ENCODE data around the gene VAMP4.
A peak's percentile ranks its signal among the peaks of the same experiment; 100 is the strongest.
"Not testable (repeated sequence)": the region's sequence is repeated elsewhere in the genome, so short reads cannot be mapped to it uniquely, and the experiment has no call there.

The VAMP4 gene

DNA sequence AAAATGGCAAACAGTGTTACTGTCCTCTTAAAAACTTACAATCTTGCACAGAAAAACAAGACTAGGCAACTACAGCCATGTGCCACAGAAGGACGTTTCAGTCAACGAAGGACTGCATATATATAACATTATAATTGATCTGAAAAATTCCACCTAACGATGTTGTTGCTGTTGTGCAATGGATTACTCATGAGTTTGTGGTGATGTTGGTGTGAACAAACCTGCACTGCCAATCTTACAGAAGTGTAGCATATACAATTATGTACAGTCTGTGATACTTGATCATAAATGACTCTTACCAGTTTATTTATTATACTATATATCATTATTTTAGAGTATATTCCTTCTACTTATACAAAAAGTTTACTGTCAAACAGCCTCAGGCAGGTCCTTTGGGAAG lies 6.8 kb upstream of the VAMP4 start:
- DNase-seq, result no peak

- no peak for DNase-seq
Measured at GRCh38 chr1:171744986-171745385, 3.1 kb upstream of the VAMP4 start.

DNA sequence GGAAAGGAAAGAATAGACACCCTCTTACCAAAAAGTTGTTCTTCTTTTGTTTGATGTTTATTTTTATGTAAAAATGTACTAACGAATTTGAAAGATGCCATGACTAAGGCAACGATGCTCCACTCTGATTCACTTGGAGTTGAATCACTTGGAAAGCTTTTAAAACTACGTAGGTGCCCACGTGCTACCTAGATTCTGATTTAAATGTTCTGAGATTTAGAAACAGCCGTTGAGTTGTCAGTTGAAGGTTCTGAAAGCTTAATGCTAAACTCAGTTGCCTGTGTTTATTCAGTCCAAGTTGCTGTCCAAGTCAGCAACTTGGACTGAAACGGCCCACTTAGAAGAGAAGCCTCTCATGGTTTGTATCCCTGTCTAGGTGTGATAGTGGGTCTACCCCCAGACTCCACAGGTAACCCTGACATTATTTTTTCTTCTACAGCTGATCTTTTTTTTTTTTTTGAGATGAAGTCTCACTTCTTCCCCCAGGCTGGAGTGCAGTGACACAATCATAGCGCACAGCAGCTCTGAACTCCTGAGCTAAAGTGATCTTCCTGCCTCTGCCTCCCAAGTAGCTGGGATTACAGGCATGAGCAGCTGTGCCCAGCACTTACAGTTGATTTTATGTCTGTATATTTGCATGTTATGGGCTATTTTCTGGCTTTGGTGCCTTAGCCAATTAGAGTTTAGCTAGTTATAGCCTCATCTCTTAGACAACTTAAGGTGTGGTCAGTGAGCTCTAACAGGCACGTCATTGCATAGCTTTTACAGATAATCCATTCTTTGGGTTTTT lies 1.4 kb upstream of the VAMP4 start:
- peak; percentile 98 for DNase-seq

DNA sequence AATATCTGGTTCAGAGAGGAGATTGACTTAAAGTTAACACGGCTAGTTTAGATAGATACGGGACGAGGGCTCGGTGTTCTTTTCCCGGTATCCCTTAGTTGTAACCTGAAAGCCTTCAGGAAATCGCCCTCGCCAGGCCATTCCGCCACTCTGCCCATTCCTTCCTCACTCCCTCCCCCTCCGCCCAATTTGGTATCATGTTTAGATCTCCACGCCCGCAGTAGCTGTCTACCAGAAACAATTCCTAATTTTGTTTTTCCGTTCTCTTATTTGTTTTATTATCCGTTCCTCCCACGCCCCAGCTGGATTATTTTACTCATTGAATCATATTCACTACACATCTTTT lies 685 bp upstream of the VAMP4 start:
- peak; percentile 75 to 88 for DNase-seq

GRCh38 chr1:171740987-171741871 lies 636 bp downstream of the VAMP4 start:
- peak; percentile 68 to 79 for DNase-seq

DNA sequence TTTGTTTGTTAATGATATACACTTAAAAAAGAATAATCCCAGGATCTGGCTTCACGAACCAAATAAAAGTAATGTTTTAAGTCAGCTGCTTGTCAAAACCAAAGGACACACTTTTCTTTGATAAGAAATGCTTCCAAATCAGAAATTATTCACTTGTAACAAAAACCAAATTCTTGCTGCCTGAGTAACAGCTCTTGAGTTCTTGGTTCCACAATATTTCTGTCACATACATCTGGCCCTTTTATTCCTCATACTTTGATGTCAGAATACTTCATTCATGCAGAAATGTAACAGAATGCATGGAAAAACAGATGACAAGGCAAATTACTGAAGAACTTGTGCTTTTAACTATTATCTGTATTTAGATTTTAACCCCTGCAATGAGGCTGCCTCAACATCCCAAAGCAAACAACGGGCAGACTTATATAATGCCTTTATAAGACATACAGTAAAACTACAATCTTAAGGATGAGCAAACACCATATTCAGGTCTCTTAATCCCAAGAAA lies 1.5 kb downstream of the VAMP4 start:
- no peak for DNase-seq

GRCh38 chr1:171739656-171740055 lies 2.2 kb downstream of the VAMP4 start:
- no peak for DNase-seq

- DNase-seq, result no peak
Measured at GRCh38 chr1:171738911-171739310, 3.0 kb downstream of the VAMP4 start.

DNA sequence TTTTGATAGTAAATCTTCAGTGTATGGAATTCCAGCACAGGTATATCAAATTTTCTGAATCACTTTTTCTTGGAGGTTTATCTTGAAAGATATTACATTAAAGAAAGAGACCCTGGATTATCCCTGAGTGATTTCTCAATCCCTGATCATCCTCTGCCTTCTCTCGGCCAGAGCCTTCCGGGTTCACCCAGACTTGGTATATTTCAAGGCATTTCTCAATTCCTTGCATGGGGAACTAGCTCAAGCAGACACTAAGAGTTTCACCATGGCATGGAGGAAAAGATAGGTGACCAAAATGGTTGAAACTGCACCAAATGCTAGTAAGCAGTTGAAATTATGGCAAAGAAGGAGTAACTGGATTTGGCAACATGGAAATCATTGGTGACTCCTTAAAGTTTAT lies 5.7 kb downstream of the VAMP4 start:
- DNase-seq, result no peak

- no peak for DNase-seq
Measured at GRCh38 chr1:171730052-171730451, 11.8 kb downstream of the VAMP4 start.

GRCh38 chr1:171727778-171728177 lies 14.1 kb downstream of the VAMP4 start:
- no peak for DNase-seq

- DNase-seq, result not testable (repeated sequence)
Measured at GRCh38 chr1:171723180-171723579, 18.7 kb downstream of the VAMP4 start.

GRCh38 chr1:171718848-171719247 lies 23.0 kb downstream of the VAMP4 start:
- no peak for DNase-seq

GRCh38 chr1:171718216-171718615 lies 23.6 kb downstream of the VAMP4 start:
- no peak for DNase-seq

DNA sequence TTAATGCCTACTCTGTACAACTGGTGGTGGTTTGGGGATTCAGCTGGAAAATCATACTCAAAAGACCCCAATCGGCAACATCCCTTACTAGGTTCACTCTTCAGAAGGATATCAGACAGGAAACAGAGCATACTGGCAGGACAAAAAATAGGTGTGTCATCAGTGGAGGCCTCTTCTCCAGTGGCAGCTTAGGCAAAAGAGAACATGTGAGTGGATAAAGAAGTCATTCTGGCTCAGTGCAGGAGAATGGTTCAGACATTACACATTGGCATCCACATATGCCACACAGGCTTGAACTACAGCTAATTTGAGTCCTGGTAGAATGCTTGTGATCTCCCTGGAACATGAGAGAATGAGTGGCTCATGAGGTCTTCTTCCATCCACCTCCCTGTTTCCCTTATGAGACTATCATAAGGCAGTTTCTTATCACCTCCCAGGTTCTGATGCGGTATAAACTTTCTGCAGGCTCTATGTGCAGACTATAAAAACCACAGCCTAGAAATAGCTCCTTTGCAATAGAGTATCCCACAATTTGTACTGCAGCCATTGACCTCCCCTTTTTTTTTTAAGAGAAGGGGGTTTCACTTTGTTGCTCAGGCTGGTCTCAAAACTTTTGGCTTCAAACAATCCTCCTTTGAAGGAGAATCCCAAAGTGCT lies 24.7 kb downstream of the VAMP4 start:
- DNase-seq, result no peak

- DNase-seq, result no peak
Measured at GRCh38 chr1:171716616-171717015, 25.2 kb downstream of the VAMP4 start.

- peak in 1 of 2 experiments; percentile 53 for DNase-seq
Measured at GRCh38 chr1:171715813-171716251, 26.0 kb downstream of the VAMP4 start.

DNA sequence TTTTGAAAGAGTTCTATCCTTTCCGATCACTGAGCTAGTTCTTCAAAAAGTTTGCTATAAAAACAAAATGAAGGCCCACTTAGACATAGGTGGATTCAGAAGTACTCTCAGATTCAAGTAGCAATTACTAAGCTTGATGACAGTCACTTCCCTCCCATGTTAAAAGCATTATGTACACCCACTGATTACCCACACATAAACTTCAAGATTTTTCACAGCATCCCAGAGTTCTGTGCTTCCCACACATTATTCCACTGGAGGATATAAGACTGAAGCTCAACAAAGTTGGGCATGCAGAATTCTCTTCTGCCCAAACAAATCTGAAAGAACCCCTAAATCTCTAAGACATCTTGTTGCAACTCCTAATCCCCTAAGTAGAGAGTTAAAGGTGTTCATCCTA lies 29.5 kb downstream of the VAMP4 start:
- no peak for DNase-seq

DNA sequence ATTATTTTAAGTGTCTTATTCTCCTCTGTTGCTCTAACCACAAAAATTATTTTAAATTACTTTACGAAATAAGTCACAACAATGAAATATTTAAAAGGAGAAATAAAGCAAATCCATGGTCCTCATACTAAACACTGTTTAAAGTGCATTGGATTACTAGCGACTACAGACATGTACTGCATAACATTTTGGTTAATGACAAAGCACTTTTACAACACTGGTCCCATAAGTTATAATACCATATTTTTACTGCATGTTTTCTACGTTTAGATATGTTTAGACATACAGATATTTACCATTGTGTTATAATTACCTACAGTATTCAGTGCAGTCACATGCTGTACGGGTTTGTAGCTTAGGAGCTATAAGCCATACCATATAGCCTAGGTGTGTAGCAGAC lies 30.2 kb downstream of the VAMP4 start:
- no peak for DNase-seq

GRCh38 chr1:171707583-171707982 lies 34.3 kb downstream of the VAMP4 start:
- DNase-seq, result no peak

- DNase-seq, result no peak
Measured at GRCh38 chr1:171702598-171702997, 39.3 kb downstream of the VAMP4 start.

- no peak for DNase-seq
Measured at GRCh38 chr1:171699531-171699930, 42.3 kb downstream of the VAMP4 start.

DNA sequence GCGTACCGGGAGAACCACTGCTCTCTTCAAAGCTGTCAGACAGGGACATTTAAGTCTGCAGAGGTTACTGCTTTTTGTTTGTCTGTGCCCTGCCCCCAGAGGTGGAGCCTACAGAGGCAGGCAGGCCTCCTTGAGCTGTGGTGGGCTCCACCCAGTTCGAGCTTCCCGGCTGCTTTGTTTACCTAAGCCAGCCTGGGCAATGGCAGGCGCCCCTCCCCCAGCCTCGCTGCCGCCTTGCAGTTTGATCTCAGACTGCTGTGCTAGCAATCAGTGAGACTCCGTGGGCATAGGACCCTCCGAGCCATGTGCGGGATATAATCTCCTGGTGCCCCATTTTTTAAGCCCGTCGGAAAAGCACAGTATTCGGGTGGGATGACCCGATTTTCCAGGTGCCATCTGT lies 46.1 kb downstream of the VAMP4 start:
- DNase-seq, result not testable (repeated sequence)

All from NCI-H526 (cell line).